Measurements from ENCODE around the gene CACNA1D.

CACNA1D gene

GRCh38 chr3:53597136-53597915 lies 102.9 kb downstream of the CACNA1D start:
- no peaks in the 10 kb centered on the region for H3K36me3 ChIP-seq (ENCODE audit: control insufficient read depth in 1 of 2, insufficient read depth in 2 of 2, low read length in 2 of 2)
- H3K27ac ChIP-seq (ENCODE audit: low read length): no peak overlapping the region
- no peaks in the 10 kb centered on the region for H3K27me3 ChIP-seq (ENCODE audit: low read depth, low read length)
- no peaks in the 10 kb centered on the region for H3K9me3 ChIP-seq (ENCODE audit: control insufficient read depth in 1 of 2, low read length in 2 of 2)
- H3K4me3 ChIP-seq (ENCODE audit: low read depth in 1 of 2, low read length in 2 of 2): no peak overlapping the region
- H3K4me1 ChIP-seq (ENCODE audit: control insufficient read depth in 1 of 2, insufficient read depth in 2 of 2, low read length in 2 of 2): no peaks in the 10 kb centered on the region

DNA sequence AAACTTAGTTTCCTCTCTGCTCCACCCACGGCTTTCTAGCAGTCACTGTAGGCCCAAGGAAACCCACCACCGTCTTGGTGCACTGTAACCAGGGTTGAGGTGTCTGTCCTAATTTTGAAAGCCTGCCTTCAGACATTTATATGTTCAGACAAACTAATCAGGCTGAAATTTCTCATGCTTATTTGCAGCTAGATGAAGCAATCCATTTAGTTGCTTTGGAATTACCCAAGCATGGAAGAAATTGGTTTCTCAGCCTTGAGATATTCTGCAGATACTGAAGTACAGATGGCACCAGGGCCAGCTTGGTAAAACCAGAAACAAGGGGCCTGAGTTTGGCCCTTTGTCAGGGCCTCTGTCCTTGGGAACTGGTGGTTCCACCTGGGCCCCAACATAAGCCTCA lies 105.4 kb downstream of the CACNA1D start:
- no peak overlapping the region for H3K4me3 ChIP-seq (ENCODE audit: low read depth in 1 of 2, low read length in 2 of 2)
- no peaks in the 10 kb centered on the region for H3K9me3 ChIP-seq (ENCODE audit: control insufficient read depth in 1 of 2, low read length in 2 of 2)
- no peak overlapping the region for H3K27ac ChIP-seq (ENCODE audit: low read length)
- H3K27me3 ChIP-seq (ENCODE audit: low read depth, low read length): no peaks in the 10 kb centered on the region
- no peaks in the 10 kb centered on the region for H3K36me3 ChIP-seq (ENCODE audit: control insufficient read depth in 1 of 2, insufficient read depth in 2 of 2, low read length in 2 of 2)
- no peaks in the 10 kb centered on the region for H3K4me1 ChIP-seq (ENCODE audit: control insufficient read depth in 1 of 2, insufficient read depth in 2 of 2, low read length in 2 of 2)

DNA sequence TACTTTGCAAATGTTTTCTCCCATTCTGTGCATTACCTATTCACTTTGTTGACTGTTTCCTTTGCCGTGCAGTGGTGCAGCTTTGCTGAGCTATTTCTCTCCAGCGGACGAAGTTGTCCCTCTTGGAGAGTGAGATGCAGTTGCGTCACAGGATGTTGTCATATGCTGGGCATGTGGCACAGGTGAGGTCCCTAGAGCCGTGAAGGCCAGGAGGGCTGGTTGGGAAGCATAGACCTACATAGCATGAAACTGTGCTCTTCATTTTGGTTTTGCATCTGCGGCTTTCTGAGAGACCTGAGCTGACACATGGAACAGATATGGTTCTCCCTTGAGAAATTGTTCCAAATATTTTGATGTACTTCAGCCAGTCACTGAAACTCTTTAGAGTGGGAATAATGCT lies 108.5 kb downstream of the CACNA1D start:
- H3K36me3 ChIP-seq (ENCODE audit: control insufficient read depth in 1 of 2, insufficient read depth in 2 of 2, low read length in 2 of 2): no peaks in the 10 kb centered on the region
- H3K4me1 ChIP-seq (ENCODE audit: control insufficient read depth in 1 of 2, insufficient read depth in 2 of 2, low read length in 2 of 2): no peaks in the 10 kb centered on the region
- no peaks in the 10 kb centered on the region for H3K27me3 ChIP-seq (ENCODE audit: low read depth, low read length)
- H3K27ac ChIP-seq (ENCODE audit: low read length): no peak overlapping the region
- H3K9me3 ChIP-seq (ENCODE audit: control insufficient read depth in 1 of 2, low read length in 2 of 2): peaks cover 6 to 7% of the 10 kb centered on the region in 2 donors
- H3K4me3 ChIP-seq (ENCODE audit: low read depth in 1 of 2, low read length in 2 of 2): no peak overlapping the region

DNA sequence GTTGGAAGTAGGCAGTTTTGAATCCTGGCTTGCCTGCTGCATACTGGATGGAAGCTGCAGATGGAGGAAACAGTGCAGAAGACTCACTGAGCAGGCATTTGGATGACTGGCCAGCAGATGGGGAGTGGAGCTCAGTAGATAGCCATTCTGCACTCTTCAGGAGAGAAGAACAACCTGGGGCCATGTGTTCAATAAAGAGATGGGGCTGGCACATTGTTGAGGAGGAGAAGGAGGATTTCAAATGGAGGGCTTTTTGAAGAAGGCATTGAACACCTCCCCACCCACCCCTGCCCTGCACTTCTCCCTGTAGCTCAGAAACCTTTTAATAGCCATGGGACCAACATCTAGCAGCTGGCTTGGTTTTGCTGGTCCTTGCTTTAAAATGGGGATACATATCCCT lies 109.8 kb downstream of the CACNA1D start:
- peaks cover 6 to 7% of the 10 kb centered on the region in 2 donors for H3K9me3 ChIP-seq (ENCODE audit: control insufficient read depth in 1 of 2, low read length in 2 of 2)
- H3K27ac ChIP-seq (ENCODE audit: low read length): no peak overlapping the region
- no peaks in the 10 kb centered on the region for H3K4me1 ChIP-seq (ENCODE audit: control insufficient read depth in 1 of 2, insufficient read depth in 2 of 2, low read length in 2 of 2)
- H3K4me3 ChIP-seq (ENCODE audit: low read depth in 1 of 2, low read length in 2 of 2): no peak overlapping the region
- no peaks in the 10 kb centered on the region for H3K36me3 ChIP-seq (ENCODE audit: control insufficient read depth in 1 of 2, insufficient read depth in 2 of 2, low read length in 2 of 2)
- no peaks in the 10 kb centered on the region for H3K27me3 ChIP-seq (ENCODE audit: low read depth, low read length)

DNA sequence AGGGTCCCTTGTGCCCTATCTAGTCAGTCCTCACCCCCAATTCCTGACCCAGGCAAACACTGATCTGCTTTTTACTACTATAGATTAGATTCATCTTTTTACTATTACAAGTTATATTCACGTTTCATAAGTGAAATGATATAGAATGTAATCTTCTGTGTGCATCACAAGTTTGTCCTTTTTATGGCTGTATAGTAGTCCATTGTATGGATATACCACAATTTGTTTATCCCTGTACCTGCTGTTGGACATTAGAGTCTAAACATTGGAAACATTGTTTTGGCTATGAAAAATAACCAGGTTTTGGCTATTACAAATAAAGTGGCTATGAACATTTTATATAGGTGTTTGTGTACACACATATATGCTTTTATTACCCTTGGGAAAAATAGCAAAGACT lies 112.4 kb downstream of the CACNA1D start:
- H3K27me3 ChIP-seq (ENCODE audit: low read depth, low read length): no peaks in the 10 kb centered on the region
- H3K27ac ChIP-seq (ENCODE audit: low read length): no peak overlapping the region
- no peaks in the 10 kb centered on the region for H3K4me1 ChIP-seq (ENCODE audit: control insufficient read depth in 1 of 2, insufficient read depth in 2 of 2, low read length in 2 of 2)
- H3K4me3 ChIP-seq (ENCODE audit: low read depth in 1 of 2, low read length in 2 of 2): no peak overlapping the region
- H3K9me3 ChIP-seq (ENCODE audit: control insufficient read depth in 1 of 2, low read length in 2 of 2): peaks cover 6 to 7% of the 10 kb centered on the region in 2 donors
- H3K36me3 ChIP-seq (ENCODE audit: control insufficient read depth in 1 of 2, insufficient read depth in 2 of 2, low read length in 2 of 2): no peaks in the 10 kb centered on the region

GRCh38 chr3:53612508-53612907 lies 118.1 kb downstream of the CACNA1D start:
- Histone ChIP-seq H3K27me3 (ENCODE audit: low read depth, low read length) (no peaks in the 10 kb centered on the region), H3K27ac (ENCODE audit: low read length) (no peak overlapping the region), H3K9me3 (ENCODE audit: control insufficient read depth in 1 of 2, low read length in 2 of 2) (peaks cover 0 to 5% of the 10 kb centered on the region in 2 donors), H3K4me3 (ENCODE audit: low read depth in 1 of 2, low read length in 2 of 2) (no peak overlapping the region), H3K4me1 (ENCODE audit: control insufficient read depth in 1 of 2, insufficient read depth in 2 of 2, low read length in 2 of 2) (no peaks in the 10 kb centered on the region), H3K36me3 (ENCODE audit: control insufficient read depth in 1 of 2, insufficient read depth in 2 of 2, low read length in 2 of 2) (no peaks in the 10 kb centered on the region)

DNA sequence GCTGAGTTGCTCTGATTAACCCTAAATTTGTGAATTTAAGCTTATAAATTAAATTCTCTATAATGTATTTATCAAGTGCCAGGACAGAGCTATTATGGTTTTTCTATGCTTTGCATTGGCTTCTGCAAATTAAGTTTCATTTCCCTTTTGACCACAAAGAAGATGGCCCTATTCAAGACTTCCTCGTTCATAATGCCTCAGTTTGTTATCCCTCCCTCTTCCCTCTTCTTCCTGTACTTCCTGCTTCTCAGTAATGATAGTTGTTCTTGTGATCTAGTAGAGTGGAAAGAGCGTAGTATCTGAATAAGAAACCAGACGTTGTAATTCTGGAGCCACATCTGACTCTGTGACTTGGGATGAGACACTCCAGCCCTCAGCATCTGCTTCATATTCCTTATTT lies 118.7 kb downstream of the CACNA1D start:
- no peak overlapping the region for H3K4me3 ChIP-seq (ENCODE audit: low read depth in 1 of 2, low read length in 2 of 2)
- H3K36me3 ChIP-seq (ENCODE audit: control insufficient read depth in 1 of 2, insufficient read depth in 2 of 2, low read length in 2 of 2): no peaks in the 10 kb centered on the region
- no peak overlapping the region for H3K27ac ChIP-seq (ENCODE audit: low read length)

GRCh38 chr3:53614307-53614706 lies 119.9 kb downstream of the CACNA1D start:
- H3K9me3 ChIP-seq (ENCODE audit: control insufficient read depth in 1 of 2, low read length in 2 of 2): peaks cover 0 to 4% of the 10 kb centered on the region in 2 donors
- H3K27me3 ChIP-seq (ENCODE audit: low read depth, low read length): no peaks in the 10 kb centered on the region
- no peak overlapping the region for H3K4me3 ChIP-seq (ENCODE audit: low read depth in 1 of 2, low read length in 2 of 2)
- no peaks in the 10 kb centered on the region for H3K36me3 ChIP-seq (ENCODE audit: control insufficient read depth in 1 of 2, insufficient read depth in 2 of 2, low read length in 2 of 2)
- no peak overlapping the region for H3K27ac ChIP-seq (ENCODE audit: low read length)
- no peaks in the 10 kb centered on the region for H3K4me1 ChIP-seq (ENCODE audit: control insufficient read depth in 1 of 2, insufficient read depth in 2 of 2, low read length in 2 of 2)

More for the DNA sequence above, 118.7 kb downstream of the CACNA1D start:
- H3K4me1 ChIP-seq (ENCODE audit: control insufficient read depth in 1 of 2, insufficient read depth in 2 of 2, low read length in 2 of 2): no peaks in the 10 kb centered on the region
- H3K27me3 ChIP-seq (ENCODE audit: low read depth, low read length): no peaks in the 10 kb centered on the region
- peaks cover 0 to 4% of the 10 kb centered on the region in 2 donors for H3K9me3 ChIP-seq (ENCODE audit: control insufficient read depth in 1 of 2, low read length in 2 of 2)

DNA sequence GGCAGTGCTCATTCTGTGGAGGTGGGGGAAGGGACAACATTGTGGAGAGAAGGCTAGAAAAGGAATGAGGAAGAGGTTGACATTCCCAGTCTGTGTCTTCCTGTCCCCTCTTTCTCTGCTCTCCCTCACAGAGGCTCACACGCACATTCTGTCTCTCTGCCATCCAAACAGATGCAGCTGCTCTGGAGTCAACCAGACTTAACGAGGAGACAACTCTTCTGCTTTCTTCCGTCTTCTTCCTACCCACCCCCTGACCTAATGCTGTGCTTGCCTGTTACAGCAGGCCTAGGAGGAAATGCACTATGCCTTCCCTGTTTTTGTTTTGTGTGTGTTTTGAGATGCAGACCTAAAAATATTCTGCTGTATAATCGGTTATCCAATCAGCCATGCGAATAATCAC lies 121.9 kb downstream of the CACNA1D start:
- Histone ChIP-seq H3K4me3 (ENCODE audit: low read depth in 1 of 2, low read length in 2 of 2) (no peak overlapping the region), H3K4me1 (ENCODE audit: control insufficient read depth in 1 of 2, insufficient read depth in 2 of 2, low read length in 2 of 2) (no peaks in the 10 kb centered on the region), H3K9me3 (ENCODE audit: control insufficient read depth in 1 of 2, low read length in 2 of 2) (peaks cover 0 to 4% of the 10 kb centered on the region in 2 donors), H3K27ac (ENCODE audit: low read length) (no peak overlapping the region), H3K36me3 (ENCODE audit: control insufficient read depth in 1 of 2, insufficient read depth in 2 of 2, low read length in 2 of 2) (no peaks in the 10 kb centered on the region), H3K27me3 (ENCODE audit: low read depth, low read length) (no peaks in the 10 kb centered on the region)

GRCh38 chr3:53616971-53617892 lies 122.8 kb downstream of the CACNA1D start:
- no peaks in the 10 kb centered on the region for H3K27me3 ChIP-seq (ENCODE audit: low read depth, low read length)

DNA sequence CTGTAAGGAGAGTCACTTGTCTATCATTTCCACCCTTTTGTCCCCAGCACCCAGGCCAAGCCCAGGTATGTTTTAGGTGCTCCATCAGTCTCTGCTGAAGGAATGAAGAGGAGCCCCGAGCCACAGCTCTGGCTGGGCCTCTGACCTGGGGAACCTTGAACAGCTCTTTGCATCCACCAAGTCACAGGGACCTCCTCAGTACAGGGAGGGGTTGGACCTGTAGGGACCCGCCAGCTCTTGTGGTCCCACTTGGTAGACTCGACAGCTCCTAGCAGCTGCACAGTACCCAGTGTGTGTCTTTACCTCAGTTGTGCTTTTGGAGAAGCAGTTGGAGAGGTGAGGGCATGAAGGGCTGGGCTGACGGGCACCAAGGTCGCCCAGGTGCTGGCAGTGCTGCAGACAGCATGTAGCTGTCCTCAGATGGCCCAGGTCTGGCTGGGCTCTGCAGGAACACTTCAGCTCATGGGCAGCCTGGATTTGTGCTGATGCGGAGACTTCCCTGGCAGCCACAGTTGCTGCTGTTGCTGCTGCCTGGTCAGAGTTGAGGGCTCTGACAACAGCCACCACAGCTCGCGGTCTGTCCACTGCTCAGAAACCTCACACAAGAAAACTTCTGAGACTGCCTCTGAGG lies 123.6 kb downstream of the CACNA1D start:
- H3K4me1 ChIP-seq (ENCODE audit: control insufficient read depth in 1 of 2, insufficient read depth in 2 of 2, low read length in 2 of 2): no peaks in the 10 kb centered on the region
- no peaks in the 10 kb centered on the region for H3K36me3 ChIP-seq (ENCODE audit: control insufficient read depth in 1 of 2, insufficient read depth in 2 of 2, low read length in 2 of 2)
- no peak overlapping the region for H3K4me3 ChIP-seq (ENCODE audit: low read depth in 1 of 2, low read length in 2 of 2)
- H3K9me3 ChIP-seq (ENCODE audit: control insufficient read depth in 1 of 2, low read length in 2 of 2): no peaks in the 10 kb centered on the region
- H3K27ac ChIP-seq (ENCODE audit: low read length): no peak overlapping the region
- no peaks in the 10 kb centered on the region for H3K27me3 ChIP-seq (ENCODE audit: low read depth, low read length)

More at GRCh38 chr3:53616971-53617892, 122.8 kb downstream of the CACNA1D start:
- Histone ChIP-seq H3K4me1 (ENCODE audit: control insufficient read depth in 1 of 2, insufficient read depth in 2 of 2, low read length in 2 of 2) (no peaks in the 10 kb centered on the region), H3K4me3 (ENCODE audit: low read depth in 1 of 2, low read length in 2 of 2) (no peak overlapping the region), H3K36me3 (ENCODE audit: control insufficient read depth in 1 of 2, insufficient read depth in 2 of 2, low read length in 2 of 2) (no peaks in the 10 kb centered on the region), H3K9me3 (ENCODE audit: control insufficient read depth in 1 of 2, low read length in 2 of 2) (peaks cover 0 to 4% of the 10 kb centered on the region in 2 donors), H3K27ac (ENCODE audit: low read length) (no peak overlapping the region)

Data from muscle layer of duodenum (tissue), 2 donors.